K562 (cell line): ENCODE results near the gene RDH13.

Experiments used
- EP300 ChIP-seq: IDR thresholded peaks from 2 replicates; pipeline ENCODE4 v1.6.1; 2012; ENCODE audit warnings: low read length, improper control_type of control experiment
- TBL1XR1 ChIP-seq, 2 experiments: IDR thresholded peaks; 2 replicates each; pipeline ENCODE4 v1.6.1; 2012; ENCODE audit warnings: improper control_type of control experiment in 2 of 2, low read length in 2 of 2, mild to moderate bottlenecking in 1 of 2
- TF ChIP-seq, protein P1 (sequence below), 3 experiments: IDR thresholded peaks in 2 of 3; conservative IDR thresholded peaks in 1 of 3; 2 replicates each; pipeline ENCODE4 v1.5.1; 2011 to 2012; ENCODE audit warnings: low read length in 3 of 3, mild to moderate bottlenecking in 3 of 3, control low read depth in 2 of 3, improper control_type of control experiment in 1 of 3, inconsistent platforms in 1 of 3, low read depth in 1 of 3, mixed read lengths in 1 of 3, moderate library complexity in 1 of 3; ENCODE audit not compliant: insufficient read depth in 2 of 3
- TF ChIP-seq, protein P2 (sequence below), 2 experiments: fragments of 450-650 bp; formaldehyde crosslinking in 1 of 2; IDR thresholded peaks; 2 replicates each; pipeline versions ENCODE4 v1.4.0 to v1.6.1; 2014 to 2020; ENCODE audit warnings: mild to moderate bottlenecking in 2 of 2, borderline replicate concordance in 1 of 2, low read depth in 1 of 2

DNA sequence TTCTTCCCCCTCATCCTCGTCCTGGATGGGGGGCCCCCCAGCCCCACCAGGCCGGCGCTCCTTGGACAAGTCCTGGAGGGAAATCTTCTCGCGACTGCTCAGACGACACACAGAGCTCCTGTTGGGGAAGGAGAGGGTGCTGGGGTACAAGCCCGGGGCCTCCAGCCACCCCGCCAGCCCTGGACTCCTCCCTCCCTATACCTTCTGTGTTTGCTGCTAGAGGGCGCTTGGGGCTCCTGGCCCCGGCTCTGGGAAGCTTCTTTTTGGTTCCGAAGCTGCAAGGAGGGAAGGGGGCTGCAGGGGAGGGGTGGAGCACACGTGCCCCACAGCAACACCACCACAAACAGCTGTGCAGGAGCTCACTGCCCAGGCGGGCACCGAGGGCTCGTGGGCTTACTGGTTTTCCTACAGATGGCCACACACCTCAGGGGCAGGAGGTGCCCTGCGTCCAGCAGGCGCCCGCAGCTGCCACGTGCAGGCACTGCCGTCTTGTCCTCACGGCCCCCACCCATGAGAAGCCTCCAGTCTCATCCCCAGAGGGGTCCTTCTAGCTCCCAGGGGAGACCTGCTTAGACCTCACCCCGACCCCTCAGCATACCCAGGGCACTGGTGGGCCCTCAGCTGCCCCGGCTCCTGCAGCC, 33.2 kb upstream of the RDH13 start:
- TF ChIP-seq, protein P1, sequence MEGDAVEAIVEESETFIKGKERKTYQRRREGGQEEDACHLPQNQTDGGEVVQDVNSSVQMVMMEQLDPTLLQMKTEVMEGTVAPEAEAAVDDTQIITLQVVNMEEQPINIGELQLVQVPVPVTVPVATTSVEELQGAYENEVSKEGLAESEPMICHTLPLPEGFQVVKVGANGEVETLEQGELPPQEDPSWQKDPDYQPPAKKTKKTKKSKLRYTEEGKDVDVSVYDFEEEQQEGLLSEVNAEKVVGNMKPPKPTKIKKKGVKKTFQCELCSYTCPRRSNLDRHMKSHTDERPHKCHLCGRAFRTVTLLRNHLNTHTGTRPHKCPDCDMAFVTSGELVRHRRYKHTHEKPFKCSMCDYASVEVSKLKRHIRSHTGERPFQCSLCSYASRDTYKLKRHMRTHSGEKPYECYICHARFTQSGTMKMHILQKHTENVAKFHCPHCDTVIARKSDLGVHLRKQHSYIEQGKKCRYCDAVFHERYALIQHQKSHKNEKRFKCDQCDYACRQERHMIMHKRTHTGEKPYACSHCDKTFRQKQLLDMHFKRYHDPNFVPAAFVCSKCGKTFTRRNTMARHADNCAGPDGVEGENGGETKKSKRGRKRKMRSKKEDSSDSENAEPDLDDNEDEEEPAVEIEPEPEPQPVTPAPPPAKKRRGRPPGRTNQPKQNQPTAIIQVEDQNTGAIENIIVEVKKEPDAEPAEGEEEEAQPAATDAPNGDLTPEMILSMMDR (IDR thresholded peaks at IDR 0.05 in 2 of 3, conservative IDR thresholded peaks at IDR 0.05 in 1 of 3; ENCODE audit: insufficient read depth in 2 of 3, low read depth in 1 of 3, low read length in 3 of 3) = no peak
- TF ChIP-seq TBL1XR1 (IDR thresholded peaks at IDR 0.05; ENCODE audit: low read length in 2 of 2) (no peak), EP300 (no peak)
- TF ChIP-seq, protein P2, sequence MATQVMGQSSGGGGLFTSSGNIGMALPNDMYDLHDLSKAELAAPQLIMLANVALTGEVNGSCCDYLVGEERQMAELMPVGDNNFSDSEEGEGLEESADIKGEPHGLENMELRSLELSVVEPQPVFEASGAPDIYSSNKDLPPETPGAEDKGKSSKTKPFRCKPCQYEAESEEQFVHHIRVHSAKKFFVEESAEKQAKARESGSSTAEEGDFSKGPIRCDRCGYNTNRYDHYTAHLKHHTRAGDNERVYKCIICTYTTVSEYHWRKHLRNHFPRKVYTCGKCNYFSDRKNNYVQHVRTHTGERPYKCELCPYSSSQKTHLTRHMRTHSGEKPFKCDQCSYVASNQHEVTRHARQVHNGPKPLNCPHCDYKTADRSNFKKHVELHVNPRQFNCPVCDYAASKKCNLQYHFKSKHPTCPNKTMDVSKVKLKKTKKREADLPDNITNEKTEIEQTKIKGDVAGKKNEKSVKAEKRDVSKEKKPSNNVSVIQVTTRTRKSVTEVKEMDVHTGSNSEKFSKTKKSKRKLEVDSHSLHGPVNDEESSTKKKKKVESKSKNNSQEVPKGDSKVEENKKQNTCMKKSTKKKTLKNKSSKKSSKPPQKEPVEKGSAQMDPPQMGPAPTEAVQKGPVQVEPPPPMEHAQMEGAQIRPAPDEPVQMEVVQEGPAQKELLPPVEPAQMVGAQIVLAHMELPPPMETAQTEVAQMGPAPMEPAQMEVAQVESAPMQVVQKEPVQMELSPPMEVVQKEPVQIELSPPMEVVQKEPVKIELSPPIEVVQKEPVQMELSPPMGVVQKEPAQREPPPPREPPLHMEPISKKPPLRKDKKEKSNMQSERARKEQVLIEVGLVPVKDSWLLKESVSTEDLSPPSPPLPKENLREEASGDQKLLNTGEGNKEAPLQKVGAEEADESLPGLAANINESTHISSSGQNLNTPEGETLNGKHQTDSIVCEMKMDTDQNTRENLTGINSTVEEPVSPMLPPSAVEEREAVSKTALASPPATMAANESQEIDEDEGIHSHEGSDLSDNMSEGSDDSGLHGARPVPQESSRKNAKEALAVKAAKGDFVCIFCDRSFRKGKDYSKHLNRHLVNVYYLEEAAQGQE (IDR thresholded peaks at IDR 0.05; ENCODE audit: borderline replicate concordance) = no peak
- TF ChIP-seq, protein P2 (CRISPR knock-in tag; IDR thresholded peaks at IDR 0.05; ENCODE audit: low read depth) = no peak
